Upper lobe of right lung (tissue), 1 donor: ENCODE results near the gene METTL2A. TPM values are rescaled to one million over a fixed set of nuclear protein-coding genes. Genes with fewer than 3 reads are reported as not detected.
A peak's percentile ranks its signal among the peaks of the same experiment; 100 is the strongest.
"Not testable (repeated sequence)": the region's sequence is repeated elsewhere in the genome, so short reads cannot be mapped to it uniquely, and the experiment has no call there.

ENCODE experiments used
- ATAC-seq: fragments of 200-7000 bp; cut with Tn5 transposase; one replicate; pipeline ENCODE4 v1.9.1; 2020; ENCODE audit warnings: mild to moderate bottlenecking, moderate library complexity
- DNase-seq: peaks from one replicate; pipeline ENCODE4 v3.0.0-alpha.2; 2020
- H3K27ac ChIP-seq: fragments of 200-600 bp; one replicate; pipeline ENCODE4 v1.8.0; 2022
- H3K27me3 ChIP-seq: fragments of 200-600 bp; one replicate; pipeline ENCODE4 v1.8.0; 2022; ENCODE audit warnings: mild to moderate bottlenecking
- H3K36me3 ChIP-seq: fragments of 200-600 bp; one replicate; pipeline ENCODE4 v1.8.0; 2022
- H3K4me1 ChIP-seq: fragments of 200-600 bp; one replicate; pipeline ENCODE4 v1.8.0; 2022
- H3K4me3 ChIP-seq: fragments of 200-600 bp; one replicate; pipeline ENCODE4 v1.8.0; 2022; ENCODE audit warnings: mild to moderate bottlenecking
- H3K9me3 ChIP-seq: fragments of 200-600 bp; one replicate; pipeline ENCODE4 v1.8.0; 2022
- CTCF ChIP-seq: fragments of 200-600 bp; IDR thresholded peaks from one replicate; pipeline ENCODE4 v1.8.0; 2022; ENCODE audit warnings: antibody characterized with exemption
- intact Hi-C: fragments of 100-400 bp; cut with DNase I; formaldehyde crosslinking; loops from one replicate; pipeline ENCODE4 v1.11.0; 2022
- total RNA-seq: library from RNA; stranded (reverse); fragmentation: NEBNext Ultra II Directional; extraction: Animal tissue kit (Norgen Biotek cat#: 25700); gene quantifications from one replicate; pipeline ENCODE4 v1.2.1, GENCODE V29; 2021
- donor health status: DM: no; HTN: yes; CAD: no; lungs with severe emphysema.

Gene METTL2A
- total RNA-seq, 1 donor from 2014 or later, result 17.6 TPM

GRCh38 chr17:62478424-62478879, 54.8 kb downstream of the METTL2A start, which contains the start of gene TLK2:
Gene TLK2 (plus strand): TSS chr17:62478825. CDS start chr17:62481126, 2,301 bp downstream.
- intact Hi-C loops, result no loop called here
- H3K36me3 ChIP-seq, result peaks cover 17% of the 10 kb centered on the region
- H3K4me1 ChIP-seq, result peaks cover 23% of the 10 kb centered on the region
- H3K9me3 ChIP-seq, result no peaks in the 10 kb centered on the region
- peak within 1 kb of the TSS; percentile 63 for H3K4me3 ChIP-seq
- DNase-seq, result peak; percentile 91
- no peaks in the 10 kb centered on the region for H3K27me3 ChIP-seq
- no peak for TF ChIP-seq CTCF
- peak within 1 kb of the TSS; percentile 89 for H3K27ac ChIP-seq
- peak; percentile 89 for ATAC-seq

GRCh38 chr17:62478880-62479638, 55.4 kb downstream of the METTL2A start:
- peaks cover 23% of the 10 kb centered on the region for H3K4me1 ChIP-seq
- ATAC-seq (peak; percentile 65), DNase-seq (peak; percentile 77)
- H3K27ac ChIP-seq, result peak overlapping the region; percentile 89
- peak overlapping the region; percentile 63 for H3K4me3 ChIP-seq
- H3K36me3 ChIP-seq, result peaks cover 23% of the 10 kb centered on the region
- intact Hi-C loops, H3K9me3 ChIP-seq, H3K27me3 ChIP-seq: not testable (repeated sequence)

GRCh38 chr17:62479639-62480258, 56.1 kb downstream of the METTL2A start:
- peak overlapping the region; percentile 63 for H3K4me3 ChIP-seq
- H3K9me3 ChIP-seq, intact Hi-C loops, H3K27me3 ChIP-seq: not testable (repeated sequence)
- DNase-seq (peak; percentile 69), ATAC-seq (peak; percentile 9)
- peaks cover 23% of the 10 kb centered on the region for H3K36me3 ChIP-seq
- H3K27ac ChIP-seq, result peak overlapping the region; percentile 89
- peaks cover 23% of the 10 kb centered on the region for H3K4me1 ChIP-seq

- DNase-seq, result peak; percentile 15
These were observed 58.9 kb downstream of the METTL2A start for GRCh38 chr17:62482553-62482952.

GRCh38 chr17:62490990-62491389, 67.3 kb downstream of the METTL2A start:
- H3K27me3 ChIP-seq, H3K4me3 ChIP-seq, H3K36me3 ChIP-seq, H3K4me1 ChIP-seq, DNase-seq, intact Hi-C loops, H3K27ac ChIP-seq, ATAC-seq, H3K9me3 ChIP-seq: not testable (repeated sequence)

More at GRCh38 chr17:62482553-62482952, 58.9 kb downstream of the METTL2A start:
- H3K4me1 ChIP-seq, result peaks cover 19% of the 10 kb centered on the region
- peaks cover 23% of the 10 kb centered on the region for H3K36me3 ChIP-seq
- H3K27ac ChIP-seq, H3K27me3 ChIP-seq, ATAC-seq, H3K4me3 ChIP-seq, H3K9me3 ChIP-seq, intact Hi-C loops: not testable (repeated sequence)

- intact Hi-C loops, H3K36me3 ChIP-seq, H3K27me3 ChIP-seq, H3K9me3 ChIP-seq, H3K27ac ChIP-seq, DNase-seq, ATAC-seq, H3K4me3 ChIP-seq, H3K4me1 ChIP-seq: not testable (repeated sequence)
These were observed 69.5 kb downstream of the METTL2A start for GRCh38 chr17:62493049-62493655.

GRCh38 chr17:62494073-62494472, 70.4 kb downstream of the METTL2A start:
- DNase-seq, H3K27ac ChIP-seq, H3K36me3 ChIP-seq, H3K4me3 ChIP-seq, intact Hi-C loops, H3K9me3 ChIP-seq, ATAC-seq, H3K4me1 ChIP-seq, H3K27me3 ChIP-seq: not testable (repeated sequence)

- intact Hi-C loops, H3K36me3 ChIP-seq, H3K27me3 ChIP-seq, H3K9me3 ChIP-seq, H3K4me3 ChIP-seq, ATAC-seq, H3K4me1 ChIP-seq, DNase-seq, H3K27ac ChIP-seq: not testable (repeated sequence)
These were observed 72.6 kb downstream of the METTL2A start for GRCh38 chr17:62496344-62496743.

- H3K27me3 ChIP-seq, ATAC-seq, DNase-seq, H3K9me3 ChIP-seq, H3K36me3 ChIP-seq, intact Hi-C loops, H3K27ac ChIP-seq, H3K4me1 ChIP-seq, H3K4me3 ChIP-seq: not testable (repeated sequence)
These were observed 75.1 kb downstream of the METTL2A start for GRCh38 chr17:62498796-62499195.

Other genes with a start within 250 kb of the METTL2A start
- not detected for gene EFCAB3, start 43.3 kb upstream of the METTL2A start, total RNA-seq
- 38.4 TPM for gene TLK2, start 54.9 kb downstream of the METTL2A start, total RNA-seq
- 127 TPM for gene MRC2, start 203.8 kb downstream of the METTL2A start, total RNA-seq